Measurements from ENCODE around the gene KCNK2. TPM values are rescaled to one million over a fixed set of nuclear protein-coding genes. Genes with fewer than 3 reads are reported as not detected.
A peak's percentile ranks its signal among the peaks of the same experiment; 100 is the strongest.

The KCNK2 gene
- polyA plus RNA-seq, 1 donor (not counting 4 experiments of a cell fraction or from before 2014, with no cell fraction given), result 0.10 TPM

DNA sequence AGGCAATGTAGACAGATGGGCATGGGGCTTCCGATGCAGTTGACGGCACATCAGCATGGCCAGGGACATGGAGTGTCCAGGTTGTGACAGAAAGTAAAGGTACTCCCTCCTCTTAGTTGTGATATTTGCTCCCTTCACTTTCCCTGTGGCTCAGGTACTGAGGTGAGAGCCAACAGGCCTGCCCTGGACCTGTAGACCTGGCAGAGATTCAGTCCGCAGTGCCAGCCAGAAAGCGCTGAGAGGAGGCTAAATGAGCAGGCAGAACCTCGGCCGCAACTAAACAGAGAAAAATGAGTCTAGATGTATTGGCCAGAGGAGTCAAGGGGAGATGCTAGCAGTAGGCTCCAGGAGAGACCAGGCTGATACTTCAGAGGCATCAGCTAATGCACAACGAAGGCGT is 22.6 kb upstream of the KCNK2 start:
- no peak overlapping the region for H3K4me2 ChIP-seq (ENCODE audit: control insufficient read depth, extremely low read depth, insufficient read depth, low read depth, low read length)
- TF ChIP-seq, protein P1, sequence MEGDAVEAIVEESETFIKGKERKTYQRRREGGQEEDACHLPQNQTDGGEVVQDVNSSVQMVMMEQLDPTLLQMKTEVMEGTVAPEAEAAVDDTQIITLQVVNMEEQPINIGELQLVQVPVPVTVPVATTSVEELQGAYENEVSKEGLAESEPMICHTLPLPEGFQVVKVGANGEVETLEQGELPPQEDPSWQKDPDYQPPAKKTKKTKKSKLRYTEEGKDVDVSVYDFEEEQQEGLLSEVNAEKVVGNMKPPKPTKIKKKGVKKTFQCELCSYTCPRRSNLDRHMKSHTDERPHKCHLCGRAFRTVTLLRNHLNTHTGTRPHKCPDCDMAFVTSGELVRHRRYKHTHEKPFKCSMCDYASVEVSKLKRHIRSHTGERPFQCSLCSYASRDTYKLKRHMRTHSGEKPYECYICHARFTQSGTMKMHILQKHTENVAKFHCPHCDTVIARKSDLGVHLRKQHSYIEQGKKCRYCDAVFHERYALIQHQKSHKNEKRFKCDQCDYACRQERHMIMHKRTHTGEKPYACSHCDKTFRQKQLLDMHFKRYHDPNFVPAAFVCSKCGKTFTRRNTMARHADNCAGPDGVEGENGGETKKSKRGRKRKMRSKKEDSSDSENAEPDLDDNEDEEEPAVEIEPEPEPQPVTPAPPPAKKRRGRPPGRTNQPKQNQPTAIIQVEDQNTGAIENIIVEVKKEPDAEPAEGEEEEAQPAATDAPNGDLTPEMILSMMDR (optimal IDR thresholded peaks at IDR 0.05 in 1 of 3, IDR thresholded peaks at IDR 0.05 in 1 of 3, conservative IDR thresholded peaks at IDR 0.05 in 1 of 3; ENCODE audit: extremely low read depth in 1 of 3, insufficient read depth in 2 of 3, low read length in 3 of 3), result no peak
- TF ChIP-seq EZH2 (IDR thresholded peaks at IDR 0.05; ENCODE audit: low read length), result no peak
- H3K9me1 ChIP-seq (ENCODE audit: control insufficient read depth, extremely low read depth, insufficient read depth, low read length), result no peaks in the 10 kb centered on the region
- no peaks in the 10 kb centered on the region for H3K9me3 ChIP-seq (ENCODE audit: control insufficient read depth, low read depth, low read length)
- H3K4me1 ChIP-seq (ENCODE audit: control insufficient read depth, extremely low read depth, insufficient read depth, low read length), result peaks cover 5% of the 10 kb centered on the region
- H4K20me1 ChIP-seq (ENCODE audit: control insufficient read depth, extremely low read depth, insufficient read depth, low read length), result no peaks in the 10 kb centered on the region
- dilution Hi-C loops (cut with MboI; ENCODE audit: extremely low pct_ligation_motif_present, low sequenced_read_pairs), result no loop called here
- FAIRE-seq (no peak), DNase-seq (ENCODE audit: low read depth, low spot score) (no peak)
- H3K9ac ChIP-seq (ENCODE audit: control insufficient read depth, extremely low read depth, insufficient read depth, low read length), result no peak overlapping the region
- peak overlapping the region; percentile 21 for H2AFZ ChIP-seq (ENCODE audit: control insufficient read depth, low read length)
- H3K27ac ChIP-seq (ENCODE audit: control insufficient read depth, insufficient read depth, low read length), result no peak overlapping the region
- H3K36me3 ChIP-seq (ENCODE audit: control insufficient read depth in 2 of 2, extremely low read depth in 1 of 2, insufficient read depth in 2 of 2, low read length in 2 of 2), result no peaks in the 10 kb centered on the region
- H3K27me3 ChIP-seq (ENCODE audit: control insufficient read depth, extremely low read depth, insufficient read depth, low read length), result no peaks in the 10 kb centered on the region
- no peak overlapping the region for H3K4me3 ChIP-seq (ENCODE audit: control insufficient read depth in 2 of 3, extremely low read depth in 1 of 3, insufficient read depth in 2 of 3, low read depth in 1 of 3, low read length in 3 of 3)
- no peaks in the 10 kb centered on the region for H3K79me2 ChIP-seq (ENCODE audit: control insufficient read depth, insufficient read depth, low read length)

DNA sequence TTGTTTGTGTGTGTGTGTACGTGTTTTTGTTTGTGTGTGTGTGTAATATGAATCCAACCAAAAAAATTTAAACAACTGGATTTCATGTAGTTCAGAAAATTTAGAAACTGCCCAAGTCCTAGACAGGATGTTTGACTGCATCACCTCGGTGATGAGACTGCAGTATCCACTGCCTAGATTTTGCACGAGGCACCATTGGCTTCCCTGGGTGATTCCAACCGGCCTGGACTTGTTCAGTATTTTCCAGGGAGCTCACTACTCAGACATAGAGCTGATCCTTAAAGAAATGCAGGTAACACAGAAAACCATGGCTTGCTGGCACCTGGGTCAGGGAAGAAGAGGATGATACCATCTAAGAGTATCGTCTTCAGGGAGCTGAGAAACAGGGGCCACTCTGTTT is 18.2 kb upstream of the KCNK2 start:
- H3K79me2 ChIP-seq (ENCODE audit: control insufficient read depth, insufficient read depth, low read length), result no peaks in the 10 kb centered on the region

More for the DNA sequence above, 18.2 kb upstream of the KCNK2 start:
- peaks cover 5% of the 10 kb centered on the region for H3K4me1 ChIP-seq (ENCODE audit: control insufficient read depth, extremely low read depth, insufficient read depth, low read length)
- FAIRE-seq, result peak; percentile 97
- no peak for TF ChIP-seq EZH2 (IDR thresholded peaks at IDR 0.05; ENCODE audit: low read length)
- TF ChIP-seq, protein P1 (optimal IDR thresholded peaks at IDR 0.05 in 1 of 3, IDR thresholded peaks at IDR 0.05 in 1 of 3, conservative IDR thresholded peaks at IDR 0.05 in 1 of 3; ENCODE audit: extremely low read depth in 1 of 3, insufficient read depth in 2 of 3, low read length in 3 of 3), result no peak
- H3K4me2 ChIP-seq (ENCODE audit: control insufficient read depth, extremely low read depth, insufficient read depth, low read depth, low read length), result peak overlapping the region; percentile 31
- H3K9ac ChIP-seq (ENCODE audit: control insufficient read depth, extremely low read depth, insufficient read depth, low read length), result no peak overlapping the region
- no peak overlapping the region for H3K4me3 ChIP-seq (ENCODE audit: control insufficient read depth in 2 of 3, extremely low read depth in 1 of 3, insufficient read depth in 2 of 3, low read depth in 1 of 3, low read length in 3 of 3)
- H4K20me1 ChIP-seq (ENCODE audit: control insufficient read depth, extremely low read depth, insufficient read depth, low read length), result no peaks in the 10 kb centered on the region
- H3K9me3 ChIP-seq (ENCODE audit: control insufficient read depth, low read depth, low read length), result no peaks in the 10 kb centered on the region
- no peaks in the 10 kb centered on the region for H3K27me3 ChIP-seq (ENCODE audit: control insufficient read depth, extremely low read depth, insufficient read depth, low read length)
- peak; percentile 13 for DNase-seq (ENCODE audit: low read depth, low spot score)
- H3K36me3 ChIP-seq (ENCODE audit: control insufficient read depth in 2 of 2, extremely low read depth in 1 of 2, insufficient read depth in 2 of 2, low read length in 2 of 2), result no peaks in the 10 kb centered on the region
- H3K9me1 ChIP-seq (ENCODE audit: control insufficient read depth, extremely low read depth, insufficient read depth, low read length), result no peaks in the 10 kb centered on the region
- H2AFZ ChIP-seq (ENCODE audit: control insufficient read depth, low read length), result peak overlapping the region; percentile 85
- no peak overlapping the region for H3K27ac ChIP-seq (ENCODE audit: control insufficient read depth, insufficient read depth, low read length)
- dilution Hi-C loops (cut with MboI; ENCODE audit: extremely low pct_ligation_motif_present, low sequenced_read_pairs), result no loop called here

Data from keratinocyte (primary cell).